ENCODE data around the gene TSPYL1. TPM values are rescaled to one million over a fixed set of nuclear protein-coding genes. Genes with fewer than 3 reads are reported as not detected.

TSPYL1 gene
- total and polyA plus RNA-seq, 10 of the 15 experiments (the other 5 are each of a cell fraction or from before 2014, with no cell fraction given), result 22.9 to 44.1 (median 27.0) TPM

DNA sequence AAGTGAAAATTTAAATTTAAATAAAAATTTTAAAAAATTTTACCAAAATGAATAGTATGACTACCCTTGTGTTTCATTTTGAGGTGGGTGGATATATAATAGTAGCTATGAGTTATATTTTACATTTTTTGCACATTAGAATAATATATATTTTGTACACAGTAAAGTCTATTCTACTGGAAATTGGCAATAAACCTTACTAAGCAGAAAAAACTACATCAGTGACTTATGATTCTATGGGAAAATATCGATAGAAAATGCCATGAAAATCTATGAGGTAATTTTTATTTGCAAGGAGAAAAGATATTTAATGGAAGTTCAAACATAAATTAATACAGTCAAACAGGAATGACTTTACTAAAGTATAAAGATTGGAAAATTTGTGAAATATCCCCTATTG, 23.0 kb downstream of the TSPYL1 start:
- RAD21 ChIA-PET (ENCODE audit: unreplicated experiment), result no interaction called here
- POLR2A ChIA-PET, result interaction anchor here (0.9 kb wide), 1 partner anchor 26 kb away, joined by 3 read pairs; no protein-coding TSS in a partner anchor
- H4K20me1 ChIP-seq (ENCODE audit: control insufficient read depth, insufficient read depth), result no peaks in the 10 kb centered on the region
- H3K79me2 ChIP-seq (ENCODE audit: control insufficient read depth, insufficient read depth, low read length), result peaks cover 30% of the 10 kb centered on the region
- no peak overlapping the region for H3K9ac ChIP-seq (ENCODE audit: control insufficient read depth, insufficient read depth, low read length)
- intact Hi-C loops (cut with micrococcal nuclease; ENCODE audit: unreplicated experiment) (loop anchor here (10.0 kb wide), 1 partner anchor 242 kb away; no protein-coding TSS in a partner anchor), in situ Hi-C loops (cut with MboI) (no loop called here)
- ATAC-seq (no peak), DNase-seq (ENCODE audit: low read depth, low spot score) (no peak), FAIRE-seq (no peak)
- no peak overlapping the region for H3K4me3 ChIP-seq
- H3K36me3 ChIP-seq (ENCODE audit: control insufficient read depth in 2 of 2, insufficient read depth in 2 of 2, low read length in 1 of 2), result no peaks in the 10 kb centered on the region
- BruUV-seq (replicated peaks), result no TSS peak
- no peak overlapping the region for H3K27ac ChIP-seq (ENCODE audit: control insufficient read depth, insufficient read depth)
- WGBS (ENCODE audit: insufficient coverage, insufficient replicate concordance, low lambda C conversion rate, missing lambda C conversion rate), result 97% methylated on average over 1 of the region's 1 CpG
- SMC1A ChIA-PET (ENCODE audit: uncharacterized antibody, unreplicated experiment), result interaction anchor here (2.7 kb wide), 1 partner anchor 13 kb away, joined by 16 read pairs; no protein-coding TSS in a partner anchor
- H3K9me3 ChIP-seq (replicated peaks; ENCODE audit: control insufficient read depth, insufficient read depth, low read length), result no peaks in the 10 kb centered on the region
- CTCF ChIA-PET, result interaction anchor here (0.8 to 3.8 kb wide), 4 partner anchors 12 to 54 kb away, joined by 3 to 37 read pairs (median 3); no protein-coding TSS in a partner anchor
- peaks cover 13% of the 10 kb centered on the region for H3K4me1 ChIP-seq (ENCODE audit: control insufficient read depth, insufficient read depth, low read length)
- H3K4me2 ChIP-seq (ENCODE audit: control insufficient read depth, insufficient read depth), result no peak overlapping the region
- H2AFZ ChIP-seq (ENCODE audit: control insufficient read depth, low read depth, low read length), result no peak overlapping the region
- H3K27me3 ChIP-seq (replicated peaks in 1 of 2; ENCODE audit: control insufficient read depth in 2 of 2, insufficient read depth in 2 of 2, low read length in 1 of 2), result no peaks in the 10 kb centered on the region
- TF ChIP-seq, protein P1, sequence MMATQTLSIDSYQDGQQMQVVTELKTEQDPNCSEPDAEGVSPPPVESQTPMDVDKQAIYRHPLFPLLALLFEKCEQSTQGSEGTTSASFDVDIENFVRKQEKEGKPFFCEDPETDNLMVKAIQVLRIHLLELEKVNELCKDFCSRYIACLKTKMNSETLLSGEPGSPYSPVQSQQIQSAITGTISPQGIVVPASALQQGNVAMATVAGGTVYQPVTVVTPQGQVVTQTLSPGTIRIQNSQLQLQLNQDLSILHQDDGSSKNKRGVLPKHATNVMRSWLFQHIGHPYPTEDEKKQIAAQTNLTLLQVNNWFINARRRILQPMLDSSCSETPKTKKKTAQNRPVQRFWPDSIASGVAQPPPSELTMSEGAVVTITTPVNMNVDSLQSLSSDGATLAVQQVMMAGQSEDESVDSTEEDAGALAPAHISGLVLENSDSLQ (IDR thresholded peaks at IDR 0.05), result no peak
- TF ChIP-seq CEBPB (IDR thresholded peaks at IDR 0.05; ENCODE audit: borderline replicate concordance in 1 of 2, low read depth in 2 of 2, low read length in 2 of 2) (no peak), NBN (IDR thresholded peaks at IDR 0.05) (no peak), POLR2A (IDR thresholded peaks at IDR 0.05; ENCODE audit: low read depth, low read length) (no peak), SRF (IDR thresholded peaks at IDR 0.05; ENCODE audit: low read depth in 2 of 2, low read length in 2 of 2) (no peak), ZZZ3 (IDR thresholded peaks at IDR 0.05; ENCODE audit: control insufficient read depth, insufficient read length, low read depth) (no peak), SMC3 (IDR thresholded peaks at IDR 0.05; ENCODE audit: borderline replicate concordance, low read length) (no peak), MEF2A (IDR thresholded peaks at IDR 0.05; ENCODE audit: insufficient read depth, low read depth, low read length) (no peak), SP1 (IDR thresholded peaks at IDR 0.05; ENCODE audit: low read depth, low read length) (no peak), PAX8 (IDR thresholded peaks at IDR 0.05) (no peak), STAT3 (IDR thresholded peaks at IDR 0.05; ENCODE audit: low read depth, low read length) (no peak), NFXL1 (IDR thresholded peaks at IDR 0.05; ENCODE audit: borderline replicate concordance) (no peak)
- TF ChIP-seq, protein P2, sequence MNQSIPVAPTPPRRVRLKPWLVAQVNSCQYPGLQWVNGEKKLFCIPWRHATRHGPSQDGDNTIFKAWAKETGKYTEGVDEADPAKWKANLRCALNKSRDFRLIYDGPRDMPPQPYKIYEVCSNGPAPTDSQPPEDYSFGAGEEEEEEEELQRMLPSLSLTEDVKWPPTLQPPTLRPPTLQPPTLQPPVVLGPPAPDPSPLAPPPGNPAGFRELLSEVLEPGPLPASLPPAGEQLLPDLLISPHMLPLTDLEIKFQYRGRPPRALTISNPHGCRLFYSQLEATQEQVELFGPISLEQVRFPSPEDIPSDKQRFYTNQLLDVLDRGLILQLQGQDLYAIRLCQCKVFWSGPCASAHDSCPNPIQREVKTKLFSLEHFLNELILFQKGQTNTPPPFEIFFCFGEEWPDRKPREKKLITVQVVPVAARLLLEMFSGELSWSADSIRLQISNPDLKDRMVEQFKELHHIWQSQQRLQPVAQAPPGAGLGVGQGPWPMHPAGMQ (IDR thresholded peaks at IDR 0.05; ENCODE audit: borderline replicate concordance), result no peak
